Spinal cord (tissue), 10 donors: Measurements from ENCODE around the gene FIGN. TPM values are rescaled to one million over a fixed set of nuclear protein-coding genes. Genes with fewer than 3 reads are reported as not detected.
A peak's percentile ranks its signal among the peaks of the same experiment; 100 is the strongest.

ENCODE experiments used
- DNase-seq, 6 donors: peaks; one replicate each; pipeline versions ENCODE4 v3.0.0 to v3.0.0-alpha.2; 2013 to 2015; ENCODE audit warnings: low spot score in 6 of 6, low read depth in 4 of 6
- H3K27ac ChIP-seq: one replicate; pipeline ENCODE4 v1.5.1; 2013; ENCODE audit warnings: low read depth, low read length, control low read depth
- H3K27me3 ChIP-seq: one replicate; pipeline ENCODE4 v1.6.1; 2013; ENCODE audit warnings: low read length; ENCODE audit not compliant: control insufficient read depth, insufficient read depth
- H3K36me3 ChIP-seq: one replicate; pipeline ENCODE4 v1.6.1; 2013; ENCODE audit warnings: low read length; ENCODE audit not compliant: control insufficient read depth, insufficient read depth
- H3K4me1 ChIP-seq: one replicate; pipeline ENCODE4 v1.6.1; 2013; ENCODE audit warnings: low read length; ENCODE audit not compliant: control insufficient read depth, insufficient read depth
- H3K4me3 ChIP-seq: one replicate; pipeline ENCODE4 v1.5.1; 2013; ENCODE audit warnings: low read depth, low read length, control low read depth
- H3K9me3 ChIP-seq: one replicate; pipeline ENCODE4 v1.6.1; 2013; ENCODE audit warnings: low read length; ENCODE audit not compliant: control insufficient read depth, insufficient read depth
- WGBS: methylation state at CpG from one replicate; pipeline ENCODE4 v1.1.5; 2013; ENCODE audit warnings: missing lambda C conversion rate; ENCODE audit not compliant: insufficient coverage; 5-methylcytosine and 5-hydroxymethylcytosine counted together
- polyA plus RNA-seq, 2 donors: library from polyadenylated mRNA; unstranded; fragments of 120-200 nt; gene quantifications; one replicate each; pipeline ENCODE4 v1.2.1, GENCODE V29; 2013; ENCODE audit not compliant: insufficient read length in 2 of 2
- total RNA-seq, 2 donors: library from RNA; depleted of rRNA in 1 of 2; stranded (reverse); fragments of 120-200 nt in 1 of 2; fragments of >200 nt in 1 of 2; gene quantifications; one replicate each; pipeline versions ENCODE4 v1.2.3 to v1.2.4, GENCODE V29; 2013 to 2014
- donor health status: healthy.

FIGN gene
- total and polyA plus RNA-seq, 4 donors = 6.6 to 9.8 (median 7.8) TPM

- no peaks in the 10 kb centered on the region for H3K9me3 ChIP-seq
- no peaks in the 10 kb centered on the region for H3K36me3 ChIP-seq
- H3K27me3 ChIP-seq = no peaks in the 10 kb centered on the region
- WGBS = 60% methylated on average over 2 of the region's 7 CpGs
- no peak overlapping the region for H3K4me3 ChIP-seq
- no peak for DNase-seq
- H3K4me1 ChIP-seq = no peaks in the 10 kb centered on the region
- H3K27ac ChIP-seq = no peak overlapping the region
Observed at GRCh38 chr2:163768881-163769695, 33.3 kb upstream of the FIGN start.

GRCh38 chr2:163767097-163767496 lies 31.3 kb upstream of the FIGN start:
- no peak overlapping the region for H3K4me3 ChIP-seq
- no peak for DNase-seq
- no peaks in the 10 kb centered on the region for H3K9me3 ChIP-seq
- no peaks in the 10 kb centered on the region for H3K4me1 ChIP-seq
- H3K27ac ChIP-seq = no peak overlapping the region
- 100% methylated on average over 2 of the region's 4 CpGs for WGBS
- no peaks in the 10 kb centered on the region for H3K27me3 ChIP-seq
- no peaks in the 10 kb centered on the region for H3K36me3 ChIP-seq

GRCh38 chr2:163764566-163764965 lies 28.8 kb upstream of the FIGN start:
- H3K4me1 ChIP-seq = no peaks in the 10 kb centered on the region
- H3K27ac ChIP-seq = no peak overlapping the region
- H3K4me3 ChIP-seq = no peak overlapping the region
- no peaks in the 10 kb centered on the region for H3K9me3 ChIP-seq
- WGBS = 100% methylated on average over 2 of the region's 3 CpGs
- H3K36me3 ChIP-seq = no peaks in the 10 kb centered on the region
- no peak for DNase-seq
- no peaks in the 10 kb centered on the region for H3K27me3 ChIP-seq

- H3K9me3 ChIP-seq = no peaks in the 10 kb centered on the region
- H3K27me3 ChIP-seq = no peaks in the 10 kb centered on the region
- H3K4me3 ChIP-seq = no peak overlapping the region
- WGBS = no CpG with 5 or more reads among the region's 2 CpGs
- DNase-seq = no peak
- no peak overlapping the region for H3K27ac ChIP-seq
- H3K4me1 ChIP-seq = no peaks in the 10 kb centered on the region
- no peaks in the 10 kb centered on the region for H3K36me3 ChIP-seq
Observed at GRCh38 chr2:163759013-163759412, 23.2 kb upstream of the FIGN start.

- Histone ChIP-seq H3K36me3 (no peaks in the 10 kb centered on the region), H3K27me3 (no peaks in the 10 kb centered on the region), H3K9me3 (no peaks in the 10 kb centered on the region), H3K4me3 (no peak overlapping the region), H3K27ac (no peak overlapping the region), H3K4me1 (no peaks in the 10 kb centered on the region)
- WGBS = no CpG with 5 or more reads among the region's 1 CpG
- DNase-seq = no peak
Observed at GRCh38 chr2:163757814-163758213, 22.0 kb upstream of the FIGN start.

GRCh38 chr2:163756588-163756987 lies 20.8 kb upstream of the FIGN start:
- H3K36me3 ChIP-seq = no peaks in the 10 kb centered on the region
- no peak overlapping the region for H3K27ac ChIP-seq
- DNase-seq = no peak
- no peaks in the 10 kb centered on the region for H3K27me3 ChIP-seq
- no peak overlapping the region for H3K4me3 ChIP-seq
- no CpG with 5 or more reads among the region's 4 CpGs for WGBS
- no peaks in the 10 kb centered on the region for H3K4me1 ChIP-seq
- H3K9me3 ChIP-seq = no peaks in the 10 kb centered on the region

- DNase-seq = no peak
- Histone ChIP-seq H3K27me3 (no peaks in the 10 kb centered on the region), H3K36me3 (no peaks in the 10 kb centered on the region), H3K4me1 (no peaks in the 10 kb centered on the region), H3K4me3 (no peak overlapping the region), H3K27ac (no peak overlapping the region), H3K9me3 (no peaks in the 10 kb centered on the region)
- no CpG with 5 or more reads among the region's 2 CpGs for WGBS
Observed at GRCh38 chr2:163755366-163755765, 19.6 kb upstream of the FIGN start.

GRCh38 chr2:163753726-163754125 lies 17.9 kb upstream of the FIGN start:
- no CpG with 5 or more reads among the region's 2 CpGs for WGBS
- Histone ChIP-seq H3K4me1 (no peaks in the 10 kb centered on the region), H3K36me3 (no peaks in the 10 kb centered on the region), H3K27me3 (no peaks in the 10 kb centered on the region), H3K27ac (peak overlapping the region; percentile 6), H3K4me3 (no peak overlapping the region), H3K9me3 (no peaks in the 10 kb centered on the region)
- DNase-seq = no peak

GRCh38 chr2:163752267-163752666 lies 16.5 kb upstream of the FIGN start:
- 88% methylated on average over 1 of the region's 5 CpGs for WGBS
- H3K9me3 ChIP-seq = no peaks in the 10 kb centered on the region
- no peak overlapping the region for H3K27ac ChIP-seq
- H3K4me3 ChIP-seq = no peak overlapping the region
- DNase-seq = no peak
- H3K27me3 ChIP-seq = no peaks in the 10 kb centered on the region
- no peaks in the 10 kb centered on the region for H3K4me1 ChIP-seq
- no peaks in the 10 kb centered on the region for H3K36me3 ChIP-seq

GRCh38 chr2:163751696-163752095 lies 15.9 kb upstream of the FIGN start:
- no peaks in the 10 kb centered on the region for H3K36me3 ChIP-seq
- H3K4me3 ChIP-seq = no peak overlapping the region
- no peaks in the 10 kb centered on the region for H3K4me1 ChIP-seq
- H3K9me3 ChIP-seq = no peaks in the 10 kb centered on the region
- no peaks in the 10 kb centered on the region for H3K27me3 ChIP-seq
- H3K27ac ChIP-seq = no peak overlapping the region
- DNase-seq = no peak
